Stomach (tissue), 9 donors: Measurements from ENCODE around the gene LRP1B. TPM values are rescaled to one million over a fixed set of nuclear protein-coding genes. Genes with fewer than 3 reads are reported as not detected.

ENCODE experiments used
- DNase-seq, 2 donors: peaks; one replicate each; pipeline versions ENCODE4 v3.0.0 to v3.0.0-alpha.2; 2013 to 2019
- H3K27ac ChIP-seq, 5 donors: fragments of 200-600 bp in 4 of 5; sonication (generic) in 4 of 5; one replicate each; pipeline ENCODE4 v1.5.1; 2013 to 2019; ENCODE audit warnings: mild to moderate bottlenecking in 1 of 5, moderate library complexity in 1 of 5
- H3K27me3 ChIP-seq, 3 donors: fragments of 200-600 bp; sonication (generic); one replicate each; pipeline ENCODE4 v1.5.1; 2017 to 2019; ENCODE audit warnings: mixed run types in 1 of 3
- H3K36me3 ChIP-seq, 4 donors: fragments of 200-600 bp; sonication (generic); 1 replicate in 3 of 4; 2 replicates in 1 of 4; pipeline ENCODE4 v1.5.1; 2016 to 2019
- H3K4me1 ChIP-seq, 4 donors: fragments of 200-600 bp; sonication (generic); one replicate each; pipeline ENCODE4 v1.5.1; 2016 to 2019
- H3K4me3 ChIP-seq, 4 donors: fragments of 200-600 bp; sonication (generic) in 3 of 4; one replicate each; pipeline ENCODE4 v1.5.1; 2016 to 2019; ENCODE audit warnings: mild to moderate bottlenecking in 1 of 4
- H3K9me3 ChIP-seq, 4 donors: fragments of 200-600 bp; sonication (generic); one replicate each; pipeline ENCODE4 v1.5.1; 2016 to 2019
- CTCF ChIP-seq, 7 experiments: fragments of 450-650 bp in 4 of 7; fragments of 200-600 bp in 3 of 7; sonication (generic) in 3 of 7; IDR thresholded peaks; one replicate each; pipeline ENCODE4 v1.5.1; 2016 to 2019; ENCODE audit warnings: antibody characterized with exemption in 7 of 7, control low read depth in 2 of 7, mild to moderate bottlenecking in 1 of 7
- EP300 ChIP-seq: sonication (generic); formaldehyde crosslinking; IDR thresholded peaks from one replicate; pipeline ENCODE4 v1.6.1; 2017; ENCODE audit warnings: antibody characterized with exemption
- POLR2A ChIP-seq, 4 donors: fragments of 450-650 bp; IDR thresholded peaks; one replicate each; pipeline ENCODE4 v1.6.1; 2016; ENCODE audit warnings: antibody characterized with exemption in 4 of 4, control low read depth in 2 of 4, mild to moderate bottlenecking in 1 of 4, moderate library complexity in 1 of 4
- POLR2AphosphoS5 ChIP-seq, 3 donors: sonication (generic); formaldehyde crosslinking; IDR thresholded peaks; one replicate each; pipeline ENCODE4 v1.6.1; 2016; ENCODE audit warnings: antibody characterized with exemption in 3 of 3
- WGBS, 5 donors: extraction: QIAGEN DNeasy Blood & Tissue Kit in 3 of 5; methylation state at CpG; one replicate each; pipeline versions ENCODE4 v1.1.5 to v1.1.7; 2013 to 2018; 5-methylcytosine and 5-hydroxymethylcytosine counted together
- intact Hi-C: fragments of 100-400 bp; cut with DNase I; formaldehyde crosslinking; loops from one replicate; pipeline ENCODE4 v1.15.1; 2023; ENCODE audit warnings: low total_unique reads
- polyA plus RNA-seq, 3 donors: library from polyadenylated mRNA; stranded (reverse); fragments of 200-250 nt; gene quantifications; one replicate each; pipeline ENCODE4 v1.2.3, GENCODE V29; 2013
- total RNA-seq, 5 donors: library from RNA; depleted of rRNA; stranded (reverse); fragments of >200 nt; gene quantifications; one replicate each; pipeline versions ENCODE4 v1.1.0 to v1.2.3, GENCODE V29; 2014 to 2016
- donor health status: healthy with polysubstance abuse.
- donor health status: Bipolar disorder and iron deficiency.
- donor health status: healthy.

Gene LRP1B
- total and polyA plus RNA-seq, 8 donors: under 0.01 to 9.0 (median 0.38) TPM

GRCh38 chr2:141810148-141810547 lies 320.7 kb downstream of the LRP1B start:
- Histone ChIP-seq H3K27ac (no peak overlapping the region), H3K27me3 (no peaks in the 10 kb centered on the region), H3K9me3 (peaks cover 0 to 14% (median 5%) of the 10 kb centered on the region in 4 donors), H3K36me3 (no peaks in the 10 kb centered on the region), H3K4me1 (no peaks in the 10 kb centered on the region), H3K4me3 (no peak overlapping the region)
- intact Hi-C loops: no loop called here
- WGBS, 5 donors: 76 to 87% (median 81%) methylated on average over 7 of the region's 7 CpGs
- no peak for TF ChIP-seq CTCF (IDR thresholded peaks at IDR 0.05)
- no peak for TF ChIP-seq EP300
- TF ChIP-seq POLR2A (IDR thresholded peaks at IDR 0.05): no peak
- no peak for TF ChIP-seq POLR2AphosphoS5 (IDR thresholded peaks at IDR 0.05)
- no peak for DNase-seq

GRCh38 chr2:141806090-141806489 lies 324.7 kb downstream of the LRP1B start:
- Histone ChIP-seq H3K27ac (no peak overlapping the region), H3K4me1 (no peaks in the 10 kb centered on the region), H3K9me3 (no peaks in the 10 kb centered on the region), H3K36me3 (no peaks in the 10 kb centered on the region), H3K4me3 (no peak overlapping the region), H3K27me3 (no peaks in the 10 kb centered on the region)
- WGBS, 5 donors: 39 to 59% (median 52%) methylated on average over 1 of the region's 1 CpG
- intact Hi-C loops: no loop called here
- no peak for TF ChIP-seq POLR2AphosphoS5 (IDR thresholded peaks at IDR 0.05)
- TF ChIP-seq POLR2A (IDR thresholded peaks at IDR 0.05): no peak
- TF ChIP-seq EP300: no peak
- no peak for TF ChIP-seq CTCF (IDR thresholded peaks at IDR 0.05)
- no peak for DNase-seq

- Histone ChIP-seq H3K9me3 (no peaks in the 10 kb centered on the region), H3K36me3 (no peaks in the 10 kb centered on the region), H3K27me3 (no peaks in the 10 kb centered on the region), H3K4me1 (no peaks in the 10 kb centered on the region), H3K4me3 (no peak overlapping the region), H3K27ac (no peak overlapping the region)
- DNase-seq: no peak
- 80 to 90% (median 83%) methylated on average over 3 of the region's 3 CpGs for WGBS, 5 donors
- intact Hi-C loops: no loop called here
- TF ChIP-seq POLR2A (IDR thresholded peaks at IDR 0.05) (no peak), POLR2AphosphoS5 (IDR thresholded peaks at IDR 0.05) (no peak), CTCF (IDR thresholded peaks at IDR 0.05) (no peak), EP300 (no peak)
Observed at GRCh38 chr2:141805302-141805701, 325.5 kb downstream of the LRP1B start.

- no peak for TF ChIP-seq POLR2AphosphoS5 (IDR thresholded peaks at IDR 0.05)
- TF ChIP-seq EP300: no peak
- no peak for TF ChIP-seq POLR2A (IDR thresholded peaks at IDR 0.05)
- no peak for TF ChIP-seq CTCF (IDR thresholded peaks at IDR 0.05)
- intact Hi-C loops: no loop called here
- no peaks in the 10 kb centered on the region for H3K27me3 ChIP-seq
Observed at GRCh38 chr2:141796449-141796848, 334.4 kb downstream of the LRP1B start.

More at GRCh38 chr2:141796449-141796848, 334.4 kb downstream of the LRP1B start:
- DNase-seq: no peak
- Histone ChIP-seq H3K4me1 (no peaks in the 10 kb centered on the region), H3K9me3 (no peaks in the 10 kb centered on the region), H3K36me3 (no peaks in the 10 kb centered on the region), H3K27ac (no peak overlapping the region), H3K4me3 (no peak overlapping the region)
